GM12873 (cell line): ENCODE data around the gene TBC1D22A.

ENCODE experiments used
- CTCF ChIP-seq: IDR thresholded peaks from 2 replicates; pipeline ENCODE4 v1.5.1; 2012; ENCODE audit warnings: low read depth, mild to moderate bottlenecking, moderate library complexity, low read length, control low read depth; ENCODE audit not compliant: insufficient read depth; ENCODE audit errors: missing control alignments

Gene TBC1D22A

DNA sequence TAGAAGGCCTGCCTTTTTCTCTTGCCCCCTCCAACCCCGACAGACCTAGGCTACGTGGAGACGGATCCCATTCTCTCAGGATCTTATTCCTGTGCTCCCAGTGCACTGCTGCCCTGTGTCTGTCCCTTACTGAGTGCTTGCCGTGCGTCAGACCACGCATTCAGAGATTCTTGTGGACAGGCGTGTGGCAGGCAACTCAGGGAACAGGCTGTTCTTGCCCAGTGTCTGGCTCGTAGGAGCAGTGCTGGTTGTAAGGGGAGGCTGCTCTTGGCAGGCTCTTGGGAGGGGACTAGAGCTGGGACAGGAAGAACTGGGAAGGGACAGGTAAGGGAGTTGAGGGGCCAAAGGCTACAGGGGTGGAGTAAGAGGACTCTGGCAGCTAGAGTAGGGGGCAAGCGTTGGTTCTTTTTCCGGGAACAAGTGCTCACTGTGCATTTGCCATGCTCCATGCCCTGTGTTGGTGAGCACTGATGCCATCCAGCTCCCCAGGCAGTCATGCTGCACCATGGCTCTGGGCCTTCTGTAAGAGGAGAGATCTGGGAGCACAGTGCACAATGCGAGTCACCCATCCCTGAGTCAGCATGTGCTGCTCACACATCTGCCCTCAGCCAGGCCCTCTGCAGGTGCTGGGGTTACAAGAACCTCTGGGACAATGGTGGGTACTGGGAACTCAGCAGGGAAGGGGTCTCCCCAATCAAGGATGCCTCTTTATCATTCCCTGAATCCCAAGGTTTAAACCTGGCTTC, 119.1 kb downstream of the TBC1D22A start:
- TF ChIP-seq CTCF = no peak

DNA sequence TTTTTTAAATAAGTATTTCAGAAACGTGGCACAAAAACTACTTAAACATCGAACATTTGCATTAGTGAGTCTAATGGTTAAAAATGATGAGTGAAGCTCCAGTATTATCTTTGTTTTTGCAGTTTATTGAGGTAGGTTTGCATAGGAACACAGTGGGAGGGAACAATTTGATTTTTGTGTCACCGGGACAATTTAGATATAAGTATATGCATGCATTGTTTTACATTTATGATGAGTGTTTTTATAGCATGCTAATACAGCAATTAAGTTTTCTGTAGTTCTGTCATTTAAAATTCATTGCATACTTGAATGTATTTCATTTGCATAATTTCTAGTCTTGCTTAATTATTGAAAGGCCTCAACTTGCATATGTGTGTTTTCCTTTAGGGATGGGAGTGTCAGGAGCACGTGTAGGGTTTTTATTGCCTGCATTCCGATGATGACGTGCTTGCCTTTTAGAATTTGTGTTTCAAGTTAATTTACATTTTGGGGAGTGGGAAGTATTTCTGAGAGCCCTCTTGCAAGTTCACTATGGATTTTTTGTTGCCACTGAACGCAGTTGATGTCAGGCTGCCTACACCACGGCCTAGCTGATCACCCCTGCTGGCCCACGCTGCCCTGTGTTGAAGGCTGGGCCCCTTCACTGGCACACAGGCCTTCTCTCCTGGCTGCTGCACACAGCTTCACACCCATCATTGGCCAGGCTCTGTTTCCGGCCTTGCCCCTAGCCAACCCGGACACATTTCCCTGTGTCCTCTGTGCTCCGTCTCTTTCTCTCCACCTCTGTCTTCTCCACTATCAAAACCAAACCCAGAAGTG, 120.9 kb downstream of the TBC1D22A start:
- no peak for TF ChIP-seq CTCF

GRCh38 chr22:46884365-46884764, 121.9 kb downstream of the TBC1D22A start:
- no peak for TF ChIP-seq CTCF

DNA sequence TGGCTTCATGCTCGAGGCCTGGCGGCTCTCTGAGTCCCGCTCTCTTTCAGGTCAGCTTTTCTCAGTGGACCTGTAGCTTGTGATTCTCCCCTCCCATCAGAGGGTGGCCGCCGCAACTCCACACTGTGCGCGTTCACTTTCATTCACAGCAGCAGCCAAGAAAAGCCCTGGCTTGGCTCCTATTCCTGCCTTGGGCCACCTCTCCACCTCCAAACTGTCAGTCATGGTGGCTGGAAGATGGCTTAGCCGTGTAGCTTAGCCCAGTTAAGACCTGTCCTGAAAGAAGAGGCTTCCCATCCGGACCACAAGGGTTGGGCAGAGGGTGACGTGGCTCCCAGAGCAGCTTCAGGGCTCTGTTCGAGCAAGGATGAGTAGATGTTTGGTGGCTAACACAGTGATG, 125.5 kb downstream of the TBC1D22A start:
- TF ChIP-seq CTCF = no peak

DNA sequence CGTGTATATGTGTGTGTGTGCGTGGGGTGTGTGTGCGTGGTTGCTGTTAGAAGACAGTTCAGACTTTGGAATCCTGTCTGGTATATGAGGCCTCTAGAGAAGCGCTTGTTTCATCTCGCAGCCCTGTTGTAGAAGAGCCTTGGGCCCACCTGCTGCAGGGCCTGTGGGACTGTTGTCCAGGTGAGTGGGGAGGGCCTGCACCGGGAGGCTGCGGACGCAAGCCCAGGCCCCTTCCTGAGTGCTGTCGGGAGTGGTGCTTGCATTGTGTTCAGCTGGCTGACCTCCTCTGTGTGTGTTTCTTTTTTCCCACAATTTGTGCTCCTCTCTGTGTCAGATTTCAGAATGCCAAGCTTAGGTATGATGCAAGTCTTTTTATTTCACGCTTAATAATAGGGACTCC, 128.4 kb downstream of the TBC1D22A start:
- no peak for TF ChIP-seq CTCF

GRCh38 chr22:46891382-46891951, 129.0 kb downstream of the TBC1D22A start:
- no peak for TF ChIP-seq CTCF

DNA sequence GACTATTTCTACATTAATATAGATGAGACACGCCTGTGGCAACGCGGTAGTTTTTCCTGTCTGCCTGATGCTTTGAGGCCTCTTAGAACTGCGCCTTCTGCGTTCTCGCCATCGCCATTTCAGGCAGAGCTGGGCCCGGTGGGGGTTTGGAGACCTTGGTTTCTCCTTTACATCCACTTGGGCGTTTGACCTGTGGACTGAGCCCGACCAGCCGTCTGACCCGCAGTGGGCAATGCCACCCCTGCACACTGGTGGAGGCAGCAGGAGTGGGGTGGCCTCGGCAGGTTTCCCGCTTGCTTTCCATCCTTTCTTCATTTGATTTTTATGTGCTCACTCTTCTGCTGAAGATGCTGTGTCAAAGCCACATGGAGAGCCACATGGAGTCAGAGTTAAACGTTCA, 130.4 kb downstream of the TBC1D22A start:
- no peak for TF ChIP-seq CTCF
